HG03108 (cell line): ENCODE measurements around the gene CMSS1.

Experiments
- ATAC-seq: cut with Tn5 transposase; IDR thresholded peaks from one replicate; pipeline ENCODE4 v1.9.1; 2021; ENCODE audit warnings: moderate library complexity; ENCODE audit not compliant: unreplicated experiment

Gene CMSS1

DNA sequence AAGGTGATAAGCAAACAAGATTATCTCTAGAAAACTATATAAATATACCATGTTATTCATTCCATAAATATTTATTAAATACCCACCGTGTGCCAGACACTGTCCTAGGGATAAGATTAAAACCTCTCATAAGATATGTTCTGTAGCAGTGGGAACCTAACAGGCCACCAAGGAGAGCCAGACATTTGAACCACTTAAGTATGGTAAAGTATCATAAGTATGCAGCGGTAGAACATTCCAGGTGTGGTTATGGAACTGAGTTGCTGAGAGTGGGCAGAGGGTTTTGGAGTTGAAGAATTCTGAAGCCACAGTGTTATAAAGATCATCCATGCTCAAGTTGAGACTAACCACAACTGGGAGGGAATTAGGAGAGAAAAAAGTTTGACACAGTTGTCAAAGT, 282.0 kb downstream of the CMSS1 start:
- ATAC-seq = no peak

DNA sequence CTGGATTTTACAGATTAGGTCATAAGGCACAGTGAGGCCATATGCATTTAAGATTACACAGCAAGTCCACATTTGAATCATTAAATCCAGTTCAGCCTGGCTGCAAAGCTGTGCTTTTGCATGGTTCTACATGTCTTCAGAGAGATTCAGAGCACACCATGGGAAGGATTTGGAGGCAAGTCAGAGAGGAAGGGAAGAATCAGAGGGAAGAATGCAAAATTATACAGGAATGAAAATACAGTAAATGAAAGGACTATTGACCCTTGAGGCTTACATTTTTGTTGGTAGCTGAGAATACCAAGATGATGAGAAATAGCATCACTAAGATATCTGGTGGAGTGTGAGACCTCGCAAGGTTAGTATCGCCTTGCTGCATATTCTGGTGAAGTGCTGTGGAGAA, 282.8 kb downstream of the CMSS1 start:
- no peak for ATAC-seq

GRCh38 chr3:100102757-100103156, 285.1 kb downstream of the CMSS1 start:
- no peak for ATAC-seq

GRCh38 chr3:100103558-100104441, 286.1 kb downstream of the CMSS1 start:
- peak; percentile 86 for ATAC-seq

DNA sequence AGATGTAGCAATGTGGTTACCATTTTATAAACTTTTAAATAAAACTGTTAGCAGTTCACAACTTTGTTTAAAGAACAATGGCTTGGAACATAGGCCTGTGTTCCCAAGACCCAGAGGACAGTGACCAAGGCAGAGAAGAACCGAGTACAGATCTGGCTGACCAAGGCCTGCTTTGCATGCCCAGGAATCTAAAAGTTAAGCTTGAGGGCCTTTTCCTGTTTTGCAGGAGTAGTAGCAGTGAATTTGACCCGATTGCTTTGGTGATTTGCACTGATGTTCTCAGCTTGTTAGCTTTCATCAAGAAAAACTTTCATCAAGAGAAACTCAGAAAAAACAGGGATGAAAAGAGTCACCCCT, 286.8 kb downstream of the CMSS1 start:
- ATAC-seq = peak; percentile 36

- no peak for ATAC-seq
Measured at GRCh38 chr3:100104817-100105413, 287.3 kb downstream of the CMSS1 start.

- ATAC-seq = peak; percentile 35
Measured at GRCh38 chr3:100105501-100105900, 287.8 kb downstream of the CMSS1 start.

- no peak for ATAC-seq
Measured at GRCh38 chr3:100106094-100106493, 288.4 kb downstream of the CMSS1 start.

DNA sequence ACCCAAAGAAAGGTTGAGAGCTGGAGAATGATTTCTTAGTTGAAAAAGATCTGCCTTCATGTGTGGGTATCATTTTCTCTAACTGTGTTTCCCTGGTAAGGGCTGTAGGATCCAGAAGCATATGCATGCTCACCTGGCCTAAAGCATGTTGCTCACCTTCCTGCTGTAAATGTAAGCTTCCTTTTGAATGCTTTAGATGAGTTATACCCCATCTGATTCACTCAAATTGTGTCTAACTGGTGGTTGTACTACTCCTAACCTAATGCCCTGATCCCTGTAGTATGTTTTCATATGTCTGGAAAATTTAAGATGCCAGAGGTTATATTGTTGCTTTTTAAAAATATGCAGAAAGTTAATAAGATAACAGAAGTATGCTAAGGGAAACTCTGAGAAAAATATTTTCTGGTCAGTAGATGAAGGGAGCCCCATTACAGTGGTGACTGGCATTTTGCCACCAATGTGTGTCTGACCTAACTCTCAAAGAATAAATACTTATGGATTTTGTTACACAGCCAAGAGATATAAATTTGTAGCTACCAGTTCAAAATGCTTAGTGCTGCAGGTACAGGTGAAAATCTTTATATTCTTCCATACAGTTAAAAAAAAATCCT, 289.0 kb downstream of the CMSS1 start:
- no peak for ATAC-seq

DNA sequence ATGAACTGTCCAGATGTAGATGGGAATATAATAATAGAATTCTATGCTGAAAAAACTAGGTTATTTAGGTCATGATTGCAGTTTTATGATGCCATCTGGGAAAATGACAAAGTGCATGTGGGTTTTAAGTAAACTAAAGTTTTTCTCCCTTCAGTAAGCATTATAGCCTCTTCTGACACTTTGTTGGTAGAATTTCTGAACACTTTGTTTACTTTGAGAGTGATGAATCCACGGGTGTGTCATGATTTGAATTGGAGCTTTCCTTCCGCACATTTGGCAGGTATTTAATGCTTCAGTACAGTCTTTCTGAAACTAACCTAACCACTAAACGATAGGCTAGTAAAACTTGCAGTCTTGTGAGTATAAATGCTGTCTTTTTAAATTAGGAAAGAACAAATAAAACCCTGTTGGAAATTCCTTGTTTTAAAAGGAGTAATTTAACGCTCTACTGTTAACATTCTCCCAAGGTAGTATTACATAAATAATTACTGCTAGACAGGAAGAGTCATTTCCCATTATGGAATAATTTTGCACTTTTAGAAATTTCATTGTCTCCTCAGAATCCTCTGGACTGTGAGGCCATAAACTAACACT, 289.7 kb downstream of the CMSS1 start:
- no peak for ATAC-seq

- ATAC-seq = no peak
Measured at GRCh38 chr3:100108464-100109079, 290.9 kb downstream of the CMSS1 start.

GRCh38 chr3:100110162-100110561, 292.5 kb downstream of the CMSS1 start:
- no peak for ATAC-seq

DNA sequence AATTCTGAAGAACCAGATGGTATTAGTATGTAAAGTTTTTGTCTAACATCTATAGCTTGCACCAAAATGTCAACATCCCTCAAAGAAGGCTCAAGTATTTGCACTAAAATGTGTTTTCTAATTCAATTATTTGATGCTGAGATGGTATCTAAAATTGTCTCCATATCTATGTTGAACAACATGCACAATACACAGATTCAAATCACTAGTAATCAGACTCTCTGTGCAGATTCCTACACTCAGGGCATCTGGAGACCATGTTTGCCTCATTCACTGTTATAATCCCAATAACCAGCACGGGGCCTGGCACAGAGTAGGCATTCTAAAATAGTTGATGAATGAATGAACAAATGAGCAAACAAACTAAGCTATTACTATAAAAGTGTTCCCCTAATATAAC, 294.1 kb downstream of the CMSS1 start:
- no peak for ATAC-seq

GRCh38 chr3:100113723-100114412, 296.2 kb downstream of the CMSS1 start:
- ATAC-seq = no peak

DNA sequence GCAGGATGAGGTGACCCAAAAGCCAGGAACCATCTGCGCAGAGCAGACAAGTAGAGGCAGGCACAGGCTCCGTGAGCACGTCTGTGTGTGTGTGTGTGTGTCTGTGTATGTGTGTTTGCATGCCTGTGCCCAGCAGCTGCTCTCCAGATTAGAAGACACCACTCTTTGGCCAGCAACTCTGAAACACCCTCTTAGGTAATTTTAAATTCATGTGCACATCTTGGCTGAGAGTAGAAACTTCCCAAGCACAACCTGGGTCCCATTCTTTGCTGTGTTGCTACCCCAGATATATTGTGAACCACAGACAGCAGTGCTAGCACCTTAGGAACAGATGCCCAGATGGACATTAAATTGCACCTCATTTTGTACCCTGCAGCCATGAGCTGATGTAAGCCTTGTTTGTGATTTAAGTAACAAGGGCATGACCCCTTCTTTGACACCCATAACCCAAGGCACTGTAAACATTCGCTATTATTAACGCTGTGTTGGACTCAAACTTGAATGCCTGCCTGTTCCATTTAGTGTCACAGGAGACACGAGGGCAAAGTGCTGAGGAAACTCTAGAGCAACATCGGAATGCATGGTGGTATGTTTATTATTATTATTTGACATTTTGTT, 296.9 kb downstream of the CMSS1 start, which contains the start of gene FILIP1L:
Gene FILIP1L, minus strand, starts transcription at position 89 of the 618 bp plus-strand sequence.
- ATAC-seq = no peak

GRCh38 chr3:100117093-100117492, 299.4 kb downstream of the CMSS1 start:
- ATAC-seq = no peak

DNA sequence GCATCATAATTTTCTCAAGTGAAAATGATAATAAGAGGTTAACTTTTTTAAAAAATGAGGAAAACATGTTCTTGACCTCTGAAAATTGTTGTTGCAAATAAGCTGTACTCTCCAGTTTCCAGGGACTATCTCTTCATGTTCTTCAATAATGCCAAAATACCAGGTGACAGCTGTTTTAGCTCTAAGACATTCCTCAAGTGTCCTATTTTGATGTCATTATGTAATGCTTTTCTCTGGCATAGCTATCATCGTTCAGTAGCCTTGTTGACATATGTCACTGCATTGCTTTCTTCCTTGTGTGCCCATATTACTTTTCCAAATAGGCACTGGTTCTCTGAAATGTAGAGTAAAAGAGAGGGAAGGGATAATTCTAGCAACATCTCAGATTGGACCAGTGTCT, 302.4 kb downstream of the CMSS1 start:
- ATAC-seq = no peak

DNA sequence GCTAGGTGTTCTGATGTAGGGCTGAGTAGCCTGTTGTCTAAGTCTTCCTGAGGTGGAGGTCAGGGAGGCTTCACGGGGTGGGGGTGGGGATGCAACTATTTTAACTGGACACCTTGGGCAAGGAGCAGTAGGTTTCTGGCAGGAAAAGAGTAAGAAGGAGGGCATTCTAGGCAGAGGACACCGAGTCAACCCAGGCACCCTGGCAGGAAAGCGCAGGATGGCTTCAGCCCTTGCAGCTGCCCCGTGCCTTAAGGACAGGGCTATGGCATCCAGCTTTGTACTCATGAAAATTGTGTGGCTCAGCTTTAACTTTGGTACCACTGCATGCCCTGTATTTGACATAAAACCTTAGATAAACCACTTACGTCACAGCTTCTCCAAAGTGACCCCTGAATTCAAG, 303.0 kb downstream of the CMSS1 start:
- ATAC-seq = no peak

GRCh38 chr3:100122321-100122720, 304.7 kb downstream of the CMSS1 start:
- no peak for ATAC-seq

- no peak for ATAC-seq
Measured at GRCh38 chr3:100123112-100123511, 305.4 kb downstream of the CMSS1 start.
